NCI-H460 (cell line): Measurements from ENCODE around the gene FCRL1. TPM values are rescaled to one million over a fixed set of nuclear protein-coding genes. Genes with fewer than 3 reads are reported as not detected.

Experiments used
- DNase-seq: peaks from one replicate; pipeline ENCODE4 v3.0.0-alpha.2; 2016; ENCODE audit warnings: low read depth; ENCODE audit errors: extremely low read depth
- total RNA-seq: library from RNA; depleted of rRNA; stranded (reverse); fragments of >200 nt; shearing (Covaris generic); gene quantifications from 2 replicates; pipeline ENCODE4 v1.2.3, GENCODE V29; 2014

The FCRL1 gene
- total RNA-seq, 1 experiment from 2014 or later: not detected

- DNase-seq: no peak
These were observed 16.1 kb downstream of the FCRL1 start for GRCh38 chr1:157803851-157804250.

- no peak for DNase-seq
These were observed 19.9 kb downstream of the FCRL1 start for GRCh38 chr1:157799996-157800395.

GRCh38 chr1:157798211-157798610 is 21.7 kb downstream of the FCRL1 start:
- no peak for DNase-seq

GRCh38 chr1:157785248-157785647 is 34.7 kb downstream of the FCRL1 start:
- DNase-seq: no peak

- no peak for DNase-seq
These were observed 35.1 kb downstream of the FCRL1 start for GRCh38 chr1:157784801-157785200.

GRCh38 chr1:157782931-157783330 is 37.0 kb downstream of the FCRL1 start:
- no peak for DNase-seq

- DNase-seq: no peak
These were observed 38.9 kb downstream of the FCRL1 start for GRCh38 chr1:157781048-157781447.

GRCh38 chr1:157776971-157777391 is 42.9 kb downstream of the FCRL1 start, which contains the start of gene FCRL2:
FCRL2 (minus strand) TSS chr1:157777132; CDS start chr1:157777073, 59 bp downstream.
- no peak for DNase-seq

GRCh38 chr1:157775101-157775870 is 44.6 kb downstream of the FCRL1 start:
- DNase-seq: no peak

- DNase-seq: no peak
These were observed 45.5 kb downstream of the FCRL1 start for GRCh38 chr1:157774412-157774811.

GRCh38 chr1:157773493-157774350 is 46.2 kb downstream of the FCRL1 start:
- DNase-seq: no peak

GRCh38 chr1:157771661-157772425 is 48.1 kb downstream of the FCRL1 start:
- no peak for DNase-seq

GRCh38 chr1:157770442-157771043 is 49.4 kb downstream of the FCRL1 start:
- DNase-seq: no peak

GRCh38 chr1:157766792-157767191 is 53.1 kb downstream of the FCRL1 start:
- no peak for DNase-seq

- no peak for DNase-seq
These were observed 61.9 kb downstream of the FCRL1 start for GRCh38 chr1:157758018-157758417.

- no peak for DNase-seq
These were observed 66.3 kb downstream of the FCRL1 start for GRCh38 chr1:157753611-157754010.

- no peak for DNase-seq
These were observed 68.6 kb downstream of the FCRL1 start for GRCh38 chr1:157751283-157751682.

- DNase-seq: no peak
These were observed 71.6 kb downstream of the FCRL1 start for GRCh38 chr1:157748262-157748817.
